Peyer's patch (tissue), 4 donors: ENCODE measurements around the gene TNK2. TPM values are rescaled to one million over a fixed set of nuclear protein-coding genes. Genes with fewer than 3 reads are reported as not detected.

Experiments used
- DNase-seq, 3 donors: peaks; one replicate each; pipeline ENCODE4 v3.0.0-alpha.2; 2017 to 2019
- H3K27ac ChIP-seq, 4 donors: fragments of 200-600 bp; sonication (generic); one replicate each; pipeline ENCODE4 v1.5.1; 2016 to 2019
- H3K27me3 ChIP-seq, 2 donors: fragments of 200-600 bp; sonication (generic); one replicate each; pipeline ENCODE4 v1.5.1; 2019
- H3K36me3 ChIP-seq, 3 donors: fragments of 200-600 bp; sonication (generic); one replicate each; pipeline ENCODE4 v1.5.1; 2016 to 2019
- H3K4me1 ChIP-seq, 4 donors: fragments of 200-600 bp; sonication (generic); one replicate each; pipeline ENCODE4 v1.5.1; 2016 to 2019
- H3K4me3 ChIP-seq, 4 donors: fragments of 200-600 bp; sonication (generic); 1 replicate in 3 of 4; 2 replicates in 1 of 4; pipeline ENCODE4 v1.5.1; 2016 to 2019; ENCODE audit warnings: mild to moderate bottlenecking in 1 of 4
- H3K9me3 ChIP-seq, 4 donors: fragments of 200-600 bp; sonication (generic); one replicate each; pipeline ENCODE4 v1.5.1; 2016 to 2019; ENCODE audit warnings: mild to moderate bottlenecking in 1 of 4
- CTCF ChIP-seq, 6 experiments: fragments of 450-650 bp in 4 of 6; fragments of 200-600 bp in 2 of 6; sonication (generic) in 1 of 6; IDR thresholded peaks; one replicate each; pipeline ENCODE4 v1.5.1; 2017 to 2019; ENCODE audit warnings: antibody characterized with exemption in 6 of 6, mild to moderate bottlenecking in 3 of 6, moderate library complexity in 1 of 6
- POLR2A ChIP-seq, 2 donors: fragments of 450-650 bp; IDR thresholded peaks; one replicate each; pipeline ENCODE4 v1.5.1; 2017; ENCODE audit warnings: antibody characterized with exemption in 2 of 2, mild to moderate bottlenecking in 2 of 2, moderate library complexity in 2 of 2
- total RNA-seq, 4 donors: library from RNA; depleted of rRNA; stranded (reverse); fragments of >200 nt; gene quantifications; one replicate each; pipeline ENCODE4 v1.1.0, GENCODE V29; 2016

The TNK2 gene
- total RNA-seq, 4 donors from 2014 or later: 18.6 to 149 (median 24.6) TPM

DNA sequence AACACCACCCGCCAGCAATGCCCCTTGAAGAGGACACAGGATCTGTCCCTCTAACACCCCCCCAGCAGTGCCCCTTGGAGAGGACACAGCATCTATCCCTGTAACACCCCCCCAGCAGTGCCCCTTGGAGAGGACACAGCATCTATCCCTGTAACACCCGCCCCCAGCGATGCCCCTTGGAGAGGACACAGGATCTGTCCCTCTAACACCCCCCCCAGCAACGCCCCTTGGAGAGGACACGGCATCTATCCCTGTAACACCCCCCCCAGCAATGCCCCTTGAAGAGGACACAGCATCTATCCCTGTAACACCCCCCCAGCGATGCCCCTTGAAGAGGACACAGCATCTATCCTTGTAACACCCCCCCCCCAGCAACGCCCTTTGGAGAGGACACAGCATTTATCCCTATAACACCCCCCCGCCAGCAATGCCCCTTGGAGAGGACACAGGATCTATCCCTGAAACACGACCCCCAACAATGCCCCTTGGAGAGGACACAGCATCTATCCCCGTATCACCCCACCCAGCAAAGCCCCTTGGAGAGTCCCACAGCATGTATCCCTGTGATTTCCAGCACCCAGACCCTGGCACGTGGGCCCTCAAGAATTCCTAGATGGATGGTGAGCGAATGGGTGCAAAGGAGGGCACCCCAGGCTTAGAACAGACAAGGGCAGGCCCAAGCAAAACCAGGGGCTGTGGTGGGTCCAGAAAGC lies 26.9 kb downstream of the TNK2 start:
- peaks cover 0 to 26% (median 0%) of the 10 kb centered on the region in 3 donors for H3K36me3 ChIP-seq

DNA sequence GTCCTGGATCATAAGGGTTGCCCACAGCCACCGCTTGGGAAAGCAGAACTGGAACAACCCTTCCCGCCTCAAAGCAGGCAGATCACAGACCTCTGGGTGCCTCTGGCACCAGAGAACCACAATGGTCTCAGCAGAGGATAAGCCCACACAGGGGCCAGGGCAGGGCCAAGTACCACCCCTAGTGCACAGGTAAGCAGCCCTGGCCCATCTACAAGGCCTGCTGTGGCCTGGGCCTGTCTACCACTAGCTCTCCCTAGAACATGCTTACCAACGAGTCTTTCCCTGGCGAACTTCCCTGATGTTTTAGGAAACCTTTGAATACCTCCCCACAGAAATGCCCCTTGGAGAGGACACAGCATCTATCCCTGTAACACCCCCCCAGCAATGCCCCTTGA lies 28.3 kb downstream of the TNK2 start:
- no peaks in the 10 kb centered on the region for H3K9me3 ChIP-seq
- H3K27me3 ChIP-seq: no peaks in the 10 kb centered on the region
- no peak for TF ChIP-seq POLR2A (IDR thresholded peaks at IDR 0.05)
- no peak for TF ChIP-seq CTCF (IDR thresholded peaks at IDR 0.05)
- no peak overlapping the region for H3K27ac ChIP-seq
- DNase-seq: no peak
- no peak overlapping the region for H3K4me3 ChIP-seq
- peaks cover 0 to 21% (median under 1%) of the 10 kb centered on the region in 4 donors for H3K4me1 ChIP-seq
- peaks cover 0 to 26% (median 0%) of the 10 kb centered on the region in 3 donors for H3K36me3 ChIP-seq

More for the DNA sequence above, 26.9 kb downstream of the TNK2 start:
- Histone ChIP-seq H3K27me3 (no peaks in the 10 kb centered on the region), H3K9me3 (no peaks in the 10 kb centered on the region), H3K4me3 (no peak overlapping the region), H3K27ac (no peak overlapping the region), H3K4me1 (peaks cover 0 to 26% (median 2%) of the 10 kb centered on the region in 4 donors)
- no peak for TF ChIP-seq CTCF (IDR thresholded peaks at IDR 0.05)
- no peak for TF ChIP-seq POLR2A (IDR thresholded peaks at IDR 0.05)
- DNase-seq: no peak

DNA sequence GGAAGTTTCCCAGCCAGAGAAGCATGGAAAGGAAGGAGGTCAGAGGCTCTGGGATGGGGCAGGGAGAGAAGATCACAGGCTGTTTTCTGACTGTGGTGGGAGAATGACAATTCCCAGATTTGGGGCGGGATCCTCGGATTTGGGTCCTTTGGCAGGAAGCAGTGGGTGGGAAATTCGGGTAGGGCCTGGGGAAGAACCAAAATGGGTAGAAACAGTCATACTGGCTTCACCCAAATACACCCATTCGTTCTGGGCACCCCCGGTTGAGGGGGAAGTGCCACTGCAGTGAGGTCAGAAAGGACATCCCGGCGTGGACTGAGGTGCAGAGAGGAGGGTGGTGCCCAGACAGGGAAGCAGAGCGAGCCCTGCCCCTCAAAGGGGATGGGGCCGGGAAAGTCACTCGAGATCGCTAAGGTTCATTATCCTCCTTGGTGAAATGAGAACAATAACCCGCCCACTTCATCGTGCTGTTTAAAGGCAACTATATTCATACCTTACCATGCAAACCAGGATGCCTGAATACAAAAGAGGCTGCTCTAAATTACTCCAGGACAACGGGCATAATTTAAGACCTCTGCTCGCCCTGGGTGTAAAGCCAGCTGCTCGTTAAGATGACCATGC lies 28.8 kb downstream of the TNK2 start:
- H3K27ac ChIP-seq: no peak overlapping the region
- no peak for TF ChIP-seq CTCF (IDR thresholded peaks at IDR 0.05)
- TF ChIP-seq POLR2A (IDR thresholded peaks at IDR 0.05): no peak
- peaks cover 0 to 16% (median 0%) of the 10 kb centered on the region in 4 donors for H3K4me1 ChIP-seq
- H3K27me3 ChIP-seq: no peaks in the 10 kb centered on the region
- H3K4me3 ChIP-seq: no peak overlapping the region
- peaks cover 0 to 26% (median 0%) of the 10 kb centered on the region in 3 donors for H3K36me3 ChIP-seq
- H3K9me3 ChIP-seq: no peaks in the 10 kb centered on the region
- DNase-seq: no peak

- Histone ChIP-seq H3K27me3 (no peaks in the 10 kb centered on the region), H3K4me3 (no peak overlapping the region), H3K27ac (no peak overlapping the region), H3K36me3 (peaks cover 0 to 23% (median 0%) of the 10 kb centered on the region in 3 donors), H3K4me1 (peaks cover 0 to 16% (median 0%) of the 10 kb centered on the region in 4 donors), H3K9me3 (no peaks in the 10 kb centered on the region)
- DNase-seq: no peak
- TF ChIP-seq CTCF (IDR thresholded peaks at IDR 0.05): no peak
- TF ChIP-seq POLR2A (IDR thresholded peaks at IDR 0.05): no peak
Observed at GRCh38 chr3:195878424-195879274, 29.7 kb downstream of the TNK2 start.

DNA sequence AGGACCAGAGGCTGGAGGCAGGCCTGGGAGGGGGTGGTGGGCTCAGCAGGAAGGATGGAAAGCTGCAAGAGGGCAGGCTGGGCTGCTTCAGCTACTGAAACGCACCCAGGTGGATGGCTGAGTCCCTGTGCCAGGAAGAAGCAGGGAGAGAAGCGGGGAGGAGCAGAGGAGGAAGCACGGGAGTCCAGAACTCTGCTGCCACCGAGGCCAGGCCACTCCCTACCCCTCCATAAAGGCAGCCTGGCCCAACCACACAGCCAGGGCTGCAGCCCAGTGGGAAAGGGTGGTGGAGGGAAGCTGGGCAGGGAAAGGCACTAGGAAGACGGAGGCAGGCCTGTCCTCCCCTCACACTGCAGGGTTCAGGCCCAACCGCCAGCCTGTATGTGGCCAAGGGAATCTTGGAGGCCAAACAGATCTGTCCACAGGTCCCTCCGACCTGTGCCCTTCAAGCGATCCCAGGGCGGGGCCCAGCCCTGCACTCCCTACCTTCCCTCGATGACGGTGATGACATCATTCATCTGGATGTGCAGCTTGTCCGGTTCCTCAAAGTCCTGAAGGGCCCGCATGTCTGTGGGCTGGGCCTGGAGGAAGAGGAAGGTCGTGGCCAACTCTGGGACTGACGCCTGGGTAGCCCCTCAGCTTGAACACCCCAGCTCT lies 30.5 kb downstream of the TNK2 start:
- no peak overlapping the region for H3K4me3 ChIP-seq
- peaks cover 0 to 16% (median 0%) of the 10 kb centered on the region in 4 donors for H3K4me1 ChIP-seq
- H3K27ac ChIP-seq: no peak overlapping the region
- no peak for DNase-seq
- H3K27me3 ChIP-seq: no peaks in the 10 kb centered on the region
- no peaks in the 10 kb centered on the region for H3K9me3 ChIP-seq
- H3K36me3 ChIP-seq: peaks cover 0 to 22% (median 0%) of the 10 kb centered on the region in 3 donors
- TF ChIP-seq CTCF (IDR thresholded peaks at IDR 0.05): no peak
